HG02571 (cell line): ENCODE results near the gene PERP.

Source experiments
- ATAC-seq: cut with Tn5 transposase; IDR thresholded peaks from one replicate; pipeline ENCODE4 v1.9.1; 2021; ENCODE audit warnings: mild to moderate bottlenecking, moderate library complexity; ENCODE audit not compliant: unreplicated experiment

Gene PERP

DNA sequence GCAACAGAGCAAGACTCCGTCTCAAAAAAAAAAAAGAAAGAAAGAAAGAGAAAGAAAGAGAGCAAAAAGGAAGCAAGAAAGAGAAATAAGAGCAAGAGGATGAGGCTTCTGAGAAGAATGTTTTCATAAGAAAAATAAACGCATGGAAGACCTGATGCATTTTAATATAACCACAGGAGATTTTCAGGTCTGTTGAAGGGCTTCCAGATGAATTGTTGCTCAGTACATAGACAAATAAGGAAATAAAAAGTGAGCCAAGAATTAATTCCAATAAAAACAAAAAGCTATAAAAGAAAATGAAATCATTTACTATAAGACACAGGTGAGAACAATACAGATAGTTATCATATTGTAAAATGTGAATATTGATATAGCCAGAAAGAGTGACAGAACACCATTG is 43.5 kb downstream of the PERP start:
- ATAC-seq: no peak

DNA sequence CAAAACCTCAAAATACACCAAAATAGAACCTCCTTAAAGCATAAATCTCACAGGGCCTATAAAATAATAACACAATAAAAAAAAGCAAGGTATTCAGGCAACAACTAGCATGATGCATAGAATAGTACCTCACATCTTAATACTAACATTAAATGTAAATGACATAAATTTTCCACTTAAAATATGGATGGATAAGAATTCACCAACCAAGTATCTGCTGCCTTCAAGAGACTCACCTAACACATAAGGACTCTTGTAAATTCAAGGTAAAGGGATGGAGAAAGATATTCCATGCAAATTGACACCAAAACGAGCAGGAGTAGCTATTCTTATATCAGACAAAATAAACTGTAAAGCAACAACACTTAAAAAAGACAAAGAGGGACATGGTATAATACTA is 52.2 kb downstream of the PERP start:
- no peak for ATAC-seq

DNA sequence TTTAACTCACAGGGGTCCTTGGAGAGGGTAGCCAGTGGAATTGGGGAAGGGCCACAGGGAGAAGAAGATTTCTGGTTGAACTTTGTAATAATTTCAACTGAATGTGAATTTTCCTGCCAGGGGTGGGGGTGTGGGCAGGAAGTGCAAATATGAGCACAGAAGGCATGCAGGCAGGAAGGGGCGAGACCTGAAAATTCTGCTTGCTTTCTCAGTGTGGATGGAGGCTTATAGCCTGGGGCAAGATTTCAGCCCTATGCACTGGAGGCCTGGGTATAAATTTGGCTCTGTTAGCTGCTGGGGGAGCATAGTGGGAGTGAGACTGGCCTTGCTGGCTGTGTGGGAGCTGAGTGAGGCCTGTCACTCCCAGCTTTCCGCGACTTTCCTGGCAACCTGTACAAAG is 54.4 kb downstream of the PERP start:
- ATAC-seq: no peak

DNA sequence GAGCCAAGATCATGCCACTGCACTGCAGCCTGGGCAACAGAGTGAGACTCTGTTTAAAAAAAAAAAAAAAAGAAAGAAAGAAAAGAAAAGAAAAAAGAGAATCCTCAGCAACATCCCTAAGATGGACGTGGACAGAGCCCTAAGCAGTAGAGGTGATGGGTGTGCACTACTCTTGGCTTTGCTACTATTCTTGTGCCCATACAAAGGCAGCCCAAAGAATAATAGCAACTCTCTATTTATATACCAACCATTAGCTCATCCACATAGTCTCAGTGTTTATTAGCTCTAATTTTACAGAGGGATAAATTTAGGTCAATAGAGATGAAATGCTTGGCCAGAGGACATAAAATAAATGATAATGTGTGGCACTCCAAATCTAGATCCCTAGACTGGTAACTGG is 62.2 kb downstream of the PERP start:
- no peak for ATAC-seq

GRCh38 chr6:138044458-138044857 is 62.8 kb downstream of the PERP start:
- ATAC-seq: no peak
